GM12878 (cell line): Measurements from ENCODE around the gene ERC2. TPM values are rescaled to one million over a fixed set of nuclear protein-coding genes. Genes with fewer than 3 reads are reported as not detected.

Experiments
- ATAC-seq: fragments of 200-7000 bp; cut with Tn5 transposase; 3 replicates; pipeline ENCODE4 v1.9.1; 2020; ENCODE audit warnings: mild to moderate bottlenecking, moderate library complexity
- BruUV-seq: library from RNA; stranded (reverse); fragments of 400-500 nt; replicated peaks from 2 replicates; lab custom pipeline; 2021; lab: Mats Ljungman, UMichigan
- CTCF ChIA-PET: fragments of 300-600 bp; sonication (Branson Sonifier 250); formaldehyde crosslinking; extraction: SDS; loops from one replicate; lab custom pipeline; 2021; ENCODE audit warnings: inconsistent platforms; lab: Yijun Ruan, JAX
- POLR2A ChIA-PET: fragments of 350-600 bp; formaldehyde crosslinking; extraction: SDS; loops from one replicate; lab custom pipeline; 2021; ENCODE audit warnings: inconsistent platforms; lab: Charles Lee
- RAD21 ChIA-PET: fragments of 300-600 bp; sonication (Branson Sonifier 250); formaldehyde crosslinking; loops from one replicate; lab custom pipeline; 2023; ENCODE audit warnings: antibody characterized with exemption; ENCODE audit not compliant: unreplicated experiment; lab: Charles Lee
- SMC1A ChIA-PET: fragments of 300-600 bp; sonication (Branson Sonifier 250); formaldehyde crosslinking; loops from one replicate; lab custom pipeline; 2023; ENCODE audit not compliant: unreplicated experiment, uncharacterized antibody; lab: Charles Lee
- DNase-seq: peaks from one replicate; pipeline ENCODE4 v3.0.0-alpha.2; 2011; ENCODE audit warnings: low read depth, low spot score
- FAIRE-seq: peaks from 3 replicates; lab custom pipeline; 2011; peaks lifted over from hg19 to GRCh38; lab: Jason Lieb, UNC
- H2AFZ ChIP-seq: 2 replicates; pipeline ENCODE4 v1.6.0; 2011; ENCODE audit warnings: low read depth, low read length, control low read depth; ENCODE audit not compliant: control insufficient read depth
- H3K27ac ChIP-seq: 2 replicates; pipeline ENCODE4 v1.5.1; 2011; ENCODE audit warnings: control low read depth; ENCODE audit not compliant: control insufficient read depth, insufficient read depth
- H3K27me3 ChIP-seq, 2 experiments: replicated peaks in 1 of 2; 2 replicates each; pipeline versions ENCODE4 v1.6.0 to v1.6.1; 2011; ENCODE audit warnings: low read length in 1 of 2; ENCODE audit not compliant: control insufficient read depth in 2 of 2, insufficient read depth in 2 of 2
- H3K36me3 ChIP-seq, 2 experiments: 2 replicates each; pipeline ENCODE4 v1.5.1; 2011; ENCODE audit warnings: low read length in 1 of 2; ENCODE audit not compliant: control insufficient read depth in 2 of 2, insufficient read depth in 2 of 2
- H3K4me1 ChIP-seq: 2 replicates; pipeline ENCODE4 v1.6.1; 2011; ENCODE audit warnings: mild to moderate bottlenecking, low read length, moderate library complexity, mixed read lengths; ENCODE audit not compliant: control insufficient read depth, insufficient read depth
- H3K4me2 ChIP-seq: 2 replicates; pipeline ENCODE4 v1.6.0; 2011; ENCODE audit warnings: control low read depth; ENCODE audit not compliant: control insufficient read depth, insufficient read depth
- H3K4me3 ChIP-seq: fragments of 200-600 bp; sonication (generic); 2 replicates; pipeline ENCODE4 v1.5.1; 2016
- H3K79me2 ChIP-seq: 2 replicates; pipeline ENCODE4 v1.6.0; 2011; ENCODE audit warnings: low read length; ENCODE audit not compliant: control insufficient read depth, insufficient read depth
- H3K9ac ChIP-seq: 2 replicates; pipeline ENCODE4 v1.8.0; 2011; ENCODE audit warnings: low read length, control low read depth, mixed read lengths; ENCODE audit not compliant: control insufficient read depth, insufficient read depth
- H3K9me3 ChIP-seq: replicated peaks from 3 replicates; pipeline ENCODE4 v1.5.1; 2011; ENCODE audit warnings: mild to moderate bottlenecking, low read length; ENCODE audit not compliant: control insufficient read depth, insufficient read depth
- H4K20me1 ChIP-seq: 2 replicates; pipeline ENCODE4 v1.6.0; 2011; ENCODE audit not compliant: control insufficient read depth, insufficient read depth
- ATF7 ChIP-seq: fragments of 450-650 bp; IDR thresholded peaks from 2 replicates; pipeline ENCODE4 v1.6.1; 2016; ENCODE audit warnings: low read depth, mild to moderate bottlenecking
- CEBPB ChIP-seq, 2 experiments: fragments of 150-350 bp in 1 of 2; IDR thresholded peaks; 2 replicates each; pipeline ENCODE4 v1.6.1; 2012 to 2014; ENCODE audit warnings: low read depth in 2 of 2, low read length in 2 of 2, borderline replicate concordance in 1 of 2, inconsistent platforms in 1 of 2
- CHD1 ChIP-seq: IDR thresholded peaks from 2 replicates; pipeline ENCODE4 v1.6.1; 2012; ENCODE audit warnings: low read depth, low read length, improper control_type of control experiment
- ESRRA ChIP-seq: IDR thresholded peaks from 2 replicates; pipeline ENCODE4 v1.6.1; 2012; ENCODE audit warnings: mild to moderate bottlenecking, low read length, improper control_type of control experiment
- MYC ChIP-seq: IDR thresholded peaks from 2 replicates; pipeline ENCODE4 v1.6.1; 2011; ENCODE audit warnings: mild to moderate bottlenecking, low read length, moderate library complexity, inconsistent platforms; ENCODE audit not compliant: insufficient read depth, insufficient replicate concordance, insufficient read length, severe bottlenecking
- NR2F1 ChIP-seq: fragments of 450-650 bp; conservative IDR thresholded peaks from 2 replicates; pipeline ENCODE4 v1.6.1; 2017; ENCODE audit warnings: mild to moderate bottlenecking
- PAX5 ChIP-seq: IDR thresholded peaks from 2 replicates; pipeline ENCODE4 v1.6.1; 2011; ENCODE audit warnings: low read depth, low read length, borderline replicate concordance
- POU2F2 ChIP-seq: IDR thresholded peaks from 3 replicates; pipeline ENCODE4 v1.6.1; 2011; ENCODE audit warnings: low read depth, mild to moderate bottlenecking, low read length, borderline replicate concordance
- RFX5 ChIP-seq: IDR thresholded peaks from 2 replicates; pipeline ENCODE4 v1.6.1; 2011; ENCODE audit warnings: low read depth, low read length, improper control_type of control experiment
- ZNF217 ChIP-seq: fragments of 450-650 bp; IDR thresholded peaks from 2 replicates; pipeline ENCODE4 v1.6.1; 2017; ENCODE audit warnings: antibody characterized with exemption, mild to moderate bottlenecking
- in situ Hi-C: fragments of 300-500 bp; cut with MboI; formaldehyde crosslinking; loops from 9 replicates; pipeline ENCODE4 v1.14.3; 2018; ENCODE audit warnings: mixed read lengths
- intact Hi-C: fragments of 100-400 bp; cut with micrococcal nuclease; formaldehyde crosslinking; loops from one replicate; pipeline ENCODE4 v1.14.2; 2022; ENCODE audit not compliant: unreplicated experiment
- polyA plus RNA-seq, 11 experiments: library from polyadenylated mRNA; depleted of rRNA in 4 of 11; unstranded in 6 of 11; stranded (reverse) in 5 of 11; fragments of >200 nt; fragmentation: Nextera tagmentation in 4 of 11; fragmentation: Illumina TruSeq in 1 of 11; extraction: Ambion mirVana in 4 of 11; extraction: Trizol in 1 of 11; gene quantifications; 1 replicate in 1 of 11; 2 replicates in 10 of 11; pipeline versions ENCODE4 v1.2.1 to v1.2.3, GENCODE V29; 2011 to 2016; ENCODE audit warnings: inconsistent platforms in 2 of 11, missing spikeins in 2 of 11, low read depth in 1 of 11
- total RNA-seq, 4 experiments: library from RNA; depleted of rRNA in 3 of 4; stranded (reverse); fragments of >200 nt in 3 of 4; fragmentation: Illumina TruSeq in 1 of 4; extraction: Trizol in 1 of 4; gene quantifications; 2 replicates each; pipeline versions ENCODE4 v1.2.1 to v1.2.3, GENCODE V29; 2013 to 2021
- TF ChIP-seq, protein P1 (sequence below): fragments of 450-650 bp; IDR thresholded peaks from 2 replicates; pipeline ENCODE4 v1.6.1; 2018; ENCODE audit warnings: mild to moderate bottlenecking, low read depth, moderate library complexity; ENCODE audit not compliant: partially characterized antibody
- TF ChIP-seq, protein P2 (sequence below): fragments of 450-650 bp; formaldehyde crosslinking; IDR thresholded peaks from 2 replicates; pipeline ENCODE4 v1.4.0; 2022; ENCODE audit warnings: mild to moderate bottlenecking, moderate library complexity
- TF ChIP-seq, protein P3 (sequence below): IDR thresholded peaks from 2 replicates; pipeline ENCODE4 v1.6.1; 2012; ENCODE audit warnings: low read depth, low read length, improper control_type of control experiment
- TF ChIP-seq, protein P4 (sequence below): IDR thresholded peaks from 2 replicates; pipeline ENCODE4 v1.6.1; 2012; ENCODE audit warnings: low read depth, low read length, improper control_type of control experiment

The ERC2 gene
- total and polyA plus RNA-seq, 10 of the 15 experiments (the other 5 are each of a cell fraction or from before 2014, with no cell fraction given) = 0.06 to 1.4 (median 0.12) TPM; not detected in 3

DNA sequence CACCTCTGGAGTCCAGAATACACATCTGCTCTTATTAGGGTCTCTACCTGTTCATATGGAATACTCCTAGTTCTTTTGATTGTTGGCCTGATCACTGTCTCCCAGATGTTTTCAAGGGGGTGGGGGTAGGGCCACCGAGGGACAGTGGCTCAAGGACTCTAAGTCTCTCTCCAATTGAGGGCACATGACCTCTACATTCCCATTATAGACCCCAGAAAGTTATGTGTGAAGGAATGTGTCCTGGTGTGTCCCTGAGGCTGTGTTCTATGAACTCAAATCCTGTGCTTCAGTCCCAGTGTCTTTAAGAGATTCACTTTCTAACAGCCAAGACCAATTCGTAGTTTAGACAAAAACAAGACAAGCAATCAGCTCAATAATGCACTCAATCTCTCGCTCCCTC is 357.4 kb downstream of the ERC2 start (continued):
- TF ChIP-seq, protein P1, sequence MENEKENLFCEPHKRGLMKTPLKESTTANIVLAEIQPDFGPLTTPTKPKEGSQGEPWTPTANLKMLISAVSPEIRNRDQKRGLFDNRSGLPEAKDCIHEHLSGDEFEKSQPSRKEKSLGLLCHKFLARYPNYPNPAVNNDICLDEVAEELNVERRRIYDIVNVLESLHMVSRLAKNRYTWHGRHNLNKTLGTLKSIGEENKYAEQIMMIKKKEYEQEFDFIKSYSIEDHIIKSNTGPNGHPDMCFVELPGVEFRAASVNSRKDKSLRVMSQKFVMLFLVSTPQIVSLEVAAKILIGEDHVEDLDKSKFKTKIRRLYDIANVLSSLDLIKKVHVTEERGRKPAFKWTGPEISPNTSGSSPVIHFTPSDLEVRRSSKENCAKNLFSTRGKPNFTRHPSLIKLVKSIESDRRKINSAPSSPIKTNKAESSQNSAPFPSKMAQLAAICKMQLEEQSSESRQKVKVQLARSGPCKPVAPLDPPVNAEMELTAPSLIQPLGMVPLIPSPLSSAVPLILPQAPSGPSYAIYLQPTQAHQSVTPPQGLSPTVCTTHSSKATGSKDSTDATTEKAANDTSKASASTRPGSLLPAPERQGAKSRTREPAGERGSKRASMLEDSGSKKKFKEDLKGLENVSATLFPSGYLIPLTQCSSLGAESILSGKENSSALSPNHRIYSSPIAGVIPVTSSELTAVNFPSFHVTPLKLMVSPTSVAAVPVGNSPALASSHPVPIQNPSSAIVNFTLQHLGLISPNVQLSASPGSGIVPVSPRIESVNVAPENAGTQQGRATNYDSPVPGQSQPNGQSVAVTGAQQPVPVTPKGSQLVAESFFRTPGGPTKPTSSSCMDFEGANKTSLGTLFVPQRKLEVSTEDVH = no peak
- TF ChIP-seq ATF7 = no peak

DNA sequence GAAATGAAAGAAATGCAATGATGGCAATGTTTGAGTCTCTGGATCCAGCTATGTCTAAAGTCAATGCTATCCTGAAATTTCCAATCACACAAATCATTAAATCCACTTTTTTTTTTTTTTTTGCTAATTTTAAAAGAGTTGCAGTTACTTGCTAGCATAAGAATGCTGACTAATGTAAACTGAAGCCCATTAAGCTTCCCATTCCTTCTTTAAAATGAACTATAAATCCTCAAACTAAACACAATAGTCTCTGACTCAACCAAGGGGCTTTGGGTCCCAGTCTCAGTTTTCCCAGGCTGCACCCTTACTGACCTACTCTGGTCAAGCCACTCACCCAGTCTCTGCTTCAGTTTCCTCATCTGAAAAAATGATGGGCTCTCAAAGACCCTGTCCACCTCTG is 361.1 kb downstream of the ERC2 start:
- Histone ChIP-seq H3K79me2 (no peaks in the 10 kb centered on the region), H3K9me3 (no peaks in the 10 kb centered on the region), H3K36me3 (no peaks in the 10 kb centered on the region), H4K20me1 (no peaks in the 10 kb centered on the region), H3K4me2 (no peak overlapping the region), H3K9ac (no peak overlapping the region), H3K27ac (no peak overlapping the region), H2AFZ (no peak overlapping the region), H3K4me1 (no peaks in the 10 kb centered on the region), H3K27me3 (no peaks in the 10 kb centered on the region; a peak in 1 of 4 replicates), H3K4me3 (no peak overlapping the region)
- CTCF ChIA-PET = interaction anchor here (0.9 kb wide), 1 partner anchor 104 kb away, joined by 3 read pairs; no protein-coding TSS in a partner anchor
- DNase-seq (no peak), ATAC-seq (no peak), FAIRE-seq (no peak)
- RAD21 ChIA-PET = no interaction called here
- no TSS peak for BruUV-seq
- intact Hi-C loops = no loop called here
- SMC1A ChIA-PET = no interaction called here
- TF ChIP-seq CEBPB (IDR thresholded peaks at IDR 0.05; ENCODE audit: borderline replicate concordance in 1 of 2, low read depth in 2 of 2, low read length in 2 of 2) (no peak), NR2F1 (no peak), POU2F2 (no peak), PAX5 (no peak), CHD1 (no peak), MYC (no peak), ESRRA (no peak), ZNF217 (no peak), RFX5 (no peak)
- TF ChIP-seq, protein P2, sequence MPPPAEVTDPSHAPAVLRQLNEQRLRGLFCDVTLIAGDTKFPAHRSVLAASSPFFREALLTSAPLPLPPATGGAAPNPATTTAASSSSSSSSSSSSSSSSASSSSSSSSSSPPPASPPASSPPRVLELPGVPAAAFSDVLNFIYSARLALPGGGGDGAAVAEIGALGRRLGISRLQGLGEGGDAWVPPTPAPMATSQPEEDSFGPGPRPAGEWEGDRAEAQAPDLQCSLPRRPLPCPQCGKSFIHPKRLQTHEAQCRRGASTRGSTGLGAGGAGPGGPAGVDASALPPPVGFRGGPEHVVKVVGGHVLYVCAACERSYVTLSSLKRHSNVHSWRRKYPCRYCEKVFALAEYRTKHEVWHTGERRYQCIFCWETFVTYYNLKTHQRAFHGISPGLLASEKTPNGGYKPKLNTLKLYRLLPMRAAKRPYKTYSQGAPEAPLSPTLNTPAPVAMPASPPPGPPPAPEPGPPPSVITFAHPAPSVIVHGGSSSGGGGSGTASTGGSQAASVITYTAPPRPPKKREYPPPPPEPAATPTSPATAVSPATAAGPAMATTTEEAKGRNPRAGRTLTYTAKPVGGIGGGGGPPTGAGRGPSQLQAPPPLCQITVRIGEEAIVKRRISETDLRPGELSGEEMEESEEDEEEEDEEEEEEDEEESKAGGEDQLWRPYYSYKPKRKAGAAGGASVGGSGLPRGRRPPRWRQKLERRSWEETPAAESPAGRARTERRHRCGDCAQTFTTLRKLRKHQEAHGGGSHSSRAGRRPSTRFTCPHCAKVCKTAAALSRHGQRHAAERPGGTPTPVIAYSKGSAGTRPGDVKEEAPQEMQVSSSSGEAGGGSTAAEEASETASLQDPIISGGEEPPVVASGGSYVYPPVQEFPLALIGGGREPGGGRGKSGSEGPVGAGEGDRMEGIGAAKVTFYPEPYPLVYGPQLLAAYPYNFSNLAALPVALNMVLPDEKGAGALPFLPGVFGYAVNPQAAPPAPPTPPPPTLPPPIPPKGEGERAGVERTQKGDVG (CRISPR knock-in tag) = no peak
- TF ChIP-seq, protein P3, sequence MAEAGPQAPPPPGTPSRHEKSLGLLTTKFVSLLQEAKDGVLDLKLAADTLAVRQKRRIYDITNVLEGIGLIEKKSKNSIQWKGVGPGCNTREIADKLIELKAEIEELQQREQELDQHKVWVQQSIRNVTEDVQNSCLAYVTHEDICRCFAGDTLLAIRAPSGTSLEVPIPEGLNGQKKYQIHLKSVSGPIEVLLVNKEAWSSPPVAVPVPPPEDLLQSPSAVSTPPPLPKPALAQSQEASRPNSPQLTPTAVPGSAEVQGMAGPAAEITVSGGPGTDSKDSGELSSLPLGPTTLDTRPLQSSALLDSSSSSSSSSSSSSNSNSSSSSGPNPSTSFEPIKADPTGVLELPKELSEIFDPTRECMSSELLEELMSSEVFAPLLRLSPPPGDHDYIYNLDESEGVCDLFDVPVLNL = no peak
- TF ChIP-seq, protein P4, sequence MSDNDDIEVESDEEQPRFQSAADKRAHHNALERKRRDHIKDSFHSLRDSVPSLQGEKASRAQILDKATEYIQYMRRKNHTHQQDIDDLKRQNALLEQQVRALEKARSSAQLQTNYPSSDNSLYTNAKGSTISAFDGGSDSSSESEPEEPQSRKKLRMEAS = no peak
- in situ Hi-C loops = no loop called here
- POLR2A ChIA-PET = no interaction called here
